ENCODE measurements around the gene PCBD1. TPM values are rescaled to one million over a fixed set of nuclear protein-coding genes. Genes with fewer than 3 reads are reported as not detected.
A peak's percentile ranks its signal among the peaks of the same experiment; 100 is the strongest.
"Not testable (repeated sequence)": the region's sequence is repeated elsewhere in the genome, so short reads cannot be mapped to it uniquely, and the experiment has no call there.

PCBD1 gene
- total and polyA plus RNA-seq, 3 donors from 2014 or later = 49.6 to 71.2 (median 61.9) TPM

- H3K36me3 ChIP-seq (ENCODE audit: low read depth, missing control alignments) = no peaks in the 10 kb centered on the region
- H3K27ac ChIP-seq = no peak overlapping the region
- intact Hi-C loops (cut with DNase I; ENCODE audit: low total_unique reads) = no loop called here
- H3K4me3 ChIP-seq = no peak overlapping the region
- no peak for DNase-seq
- H3K9me3 ChIP-seq = no peaks in the 10 kb centered on the region
- peaks cover 13% of the 10 kb centered on the region for H3K4me1 ChIP-seq
- TF ChIP-seq POLR2A (IDR thresholded peaks at IDR 0.05) = no peak
- no peak for TF ChIP-seq CTCF (IDR thresholded peaks at IDR 0.05)
- no peaks in the 10 kb centered on the region for H3K27me3 ChIP-seq
Measured at GRCh38 chr10:70863470-70864160, 24.8 kb downstream of the PCBD1 start.

DNA sequence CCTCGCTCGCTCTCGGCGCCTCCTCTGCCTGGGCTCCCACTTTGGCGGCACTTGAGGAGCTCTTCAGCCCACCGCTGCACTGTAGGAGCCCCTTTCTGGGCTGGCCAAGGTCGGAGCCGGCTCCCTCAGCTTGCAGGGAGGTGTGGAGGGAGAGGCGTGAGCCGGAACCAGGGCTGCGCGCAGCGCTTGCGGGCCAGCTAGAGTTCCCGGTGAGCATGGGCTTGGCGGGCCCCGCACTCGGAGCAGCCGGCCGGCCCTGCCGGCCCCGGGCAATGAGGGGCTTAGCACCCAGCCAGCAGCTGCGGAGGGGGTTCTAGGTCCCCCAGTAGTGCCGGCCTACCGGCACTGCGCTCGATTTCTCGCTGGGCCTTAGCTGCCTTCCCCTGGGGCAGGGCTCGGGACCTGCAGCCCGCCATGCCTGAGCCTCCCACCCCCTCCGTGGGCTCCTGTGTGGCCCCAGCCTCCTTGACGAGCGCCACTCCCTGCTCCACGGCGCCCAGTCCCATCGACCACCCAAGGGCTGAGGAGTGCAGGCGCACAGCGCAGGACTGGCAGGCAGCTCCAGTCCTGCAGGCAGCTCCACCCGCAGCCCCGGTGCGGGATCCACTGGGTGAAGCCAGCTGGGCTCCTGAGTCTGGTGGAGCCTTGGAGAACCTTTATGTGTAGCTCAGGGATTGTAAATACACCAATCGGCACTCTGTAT, 26.7 kb downstream of the PCBD1 start:
- Histone ChIP-seq H3K27ac (peak overlapping the region in 1 of 2 donors; percentile 46), H3K4me1 (peaks cover 13% of the 10 kb centered on the region), H3K4me3 (peak overlapping the region; percentile 29 to 39)
- H3K36me3 ChIP-seq (ENCODE audit: low read depth, missing control alignments); intact Hi-C loops (cut with DNase I; ENCODE audit: low total_unique reads); DNase-seq; H3K27me3 ChIP-seq; H3K9me3 ChIP-seq: not testable (repeated sequence)
- WGBS, 2 donors = 64 to 75% methylated on average over 5 to 42 of the region's 42 CpGs

DNA sequence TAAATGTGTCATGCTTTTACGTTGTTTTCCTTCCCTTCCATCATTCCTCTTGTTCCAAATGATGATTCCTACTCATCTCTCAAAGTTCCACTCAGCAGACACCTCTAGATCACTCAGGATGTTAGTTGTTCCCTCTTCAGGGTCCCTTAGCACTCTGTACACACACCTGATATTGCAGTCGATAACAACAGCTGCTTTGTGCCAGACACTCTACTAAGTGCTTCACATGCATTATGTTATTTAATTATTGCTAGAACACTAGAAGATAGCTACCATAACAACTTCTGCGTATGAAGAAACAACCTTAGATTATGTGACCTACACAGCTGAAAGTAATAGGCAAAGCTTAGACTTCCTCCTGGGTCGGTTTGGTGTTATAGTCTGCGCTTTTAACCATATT, 29.6 kb downstream of the PCBD1 start:
- Histone ChIP-seq H3K4me1 (no peaks in the 10 kb centered on the region), H3K27me3 (no peaks in the 10 kb centered on the region), H3K4me3 (no peak overlapping the region), H3K36me3 (ENCODE audit: low read depth, missing control alignments) (no peaks in the 10 kb centered on the region), H3K9me3 (no peaks in the 10 kb centered on the region), H3K27ac (no peak overlapping the region)
- intact Hi-C loops (cut with DNase I; ENCODE audit: low total_unique reads) = no loop called here
- no peak for TF ChIP-seq CTCF (IDR thresholded peaks at IDR 0.05)
- no peak for TF ChIP-seq POLR2A (IDR thresholded peaks at IDR 0.05)
- no peak for DNase-seq
- 86 to 90% methylated on average over 5 of the region's 5 CpGs for WGBS, 2 donors

DNA sequence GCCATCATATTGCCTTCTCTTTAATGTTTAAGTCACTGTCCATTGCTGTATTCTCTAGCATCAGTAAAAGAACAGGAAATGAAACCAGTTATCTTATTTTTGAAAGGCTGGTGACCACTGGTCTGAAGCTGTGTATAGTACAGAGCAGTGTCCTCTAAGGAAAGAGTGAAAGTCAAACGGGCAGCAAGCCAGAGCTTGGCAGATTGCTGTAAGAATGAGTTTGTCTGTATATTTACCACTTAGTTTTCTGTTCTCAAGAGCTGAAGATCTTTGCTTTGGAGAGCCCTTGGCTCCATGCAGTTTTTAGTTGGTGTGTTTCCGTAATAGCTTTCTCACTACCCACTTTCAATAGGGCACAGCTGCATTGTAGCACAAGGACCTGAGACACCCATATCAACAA, 31.9 kb downstream of the PCBD1 start:
- H3K4me3 ChIP-seq = no peak overlapping the region
- no peaks in the 10 kb centered on the region for H3K36me3 ChIP-seq (ENCODE audit: low read depth, missing control alignments)
- intact Hi-C loops (cut with DNase I; ENCODE audit: low total_unique reads) = no loop called here
- WGBS, 2 donors = 74 to 78% methylated on average over 2 of the region's 2 CpGs
- DNase-seq = peak; percentile 38
- no peak overlapping the region for H3K27ac ChIP-seq
- no peaks in the 10 kb centered on the region for H3K27me3 ChIP-seq
- H3K4me1 ChIP-seq = no peaks in the 10 kb centered on the region
- no peaks in the 10 kb centered on the region for H3K9me3 ChIP-seq
- TF ChIP-seq POLR2A (IDR thresholded peaks at IDR 0.05) (no peak), CTCF (IDR thresholded peaks at IDR 0.05) (no peak)

DNA sequence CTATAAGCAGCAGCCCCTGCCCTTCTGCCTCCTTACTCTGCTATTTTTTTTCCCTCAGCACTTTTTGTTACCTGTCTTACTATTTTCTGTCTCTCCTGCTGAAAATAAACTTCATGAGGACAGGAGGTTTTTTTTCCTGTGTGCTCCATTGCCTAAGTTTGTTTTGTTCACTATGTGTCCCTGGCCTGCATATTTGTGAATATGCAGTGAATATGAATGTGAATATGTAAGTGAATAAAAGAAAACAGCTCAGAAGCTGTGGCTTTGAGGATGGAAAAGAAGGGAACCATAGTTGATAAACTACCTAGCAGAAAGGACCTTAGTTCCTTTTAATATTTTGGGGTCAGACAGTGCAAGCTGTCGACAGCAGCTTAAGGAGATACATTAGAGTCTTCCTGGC, 34.9 kb downstream of the PCBD1 start:
- H3K36me3 ChIP-seq (ENCODE audit: low read depth, missing control alignments) = no peaks in the 10 kb centered on the region

More for the DNA sequence above, 34.9 kb downstream of the PCBD1 start:
- no peak for DNase-seq
- H3K9me3 ChIP-seq = no peaks in the 10 kb centered on the region
- TF ChIP-seq CTCF (IDR thresholded peaks at IDR 0.05) = no peak
- TF ChIP-seq POLR2A (IDR thresholded peaks at IDR 0.05) = no peak
- intact Hi-C loops (cut with DNase I; ENCODE audit: low total_unique reads) = no loop called here
- H3K4me1 ChIP-seq = peaks cover 6% of the 10 kb centered on the region
- 92 to 93% methylated on average over 1 of the region's 1 CpG for WGBS, 2 donors
- H3K27me3 ChIP-seq = no peaks in the 10 kb centered on the region
- H3K4me3 ChIP-seq = no peak overlapping the region
- no peak overlapping the region for H3K27ac ChIP-seq

Measured in testis (tissue), 3 donors.